Uterus (tissue), 4 donors: ENCODE data around the gene SLC2A8. TPM values are rescaled to one million over a fixed set of nuclear protein-coding genes. Genes with fewer than 3 reads are reported as not detected.

Experiments used
- DNase-seq, 2 donors: peaks; one replicate each; pipeline ENCODE4 v3.0.0-alpha.2; 2019 to 2020
- H3K27ac ChIP-seq, 2 donors: fragments of 200-600 bp; sonication (generic); 1 replicate in 1 of 2; 2 replicates in 1 of 2; pipeline ENCODE4 v1.5.1; 2016 to 2018
- H3K27me3 ChIP-seq, 2 donors: fragments of 200-600 bp; sonication (generic); one replicate each; pipeline ENCODE4 v1.5.1; 2018 to 2019; ENCODE audit warnings: control low read depth in 1 of 2
- H3K36me3 ChIP-seq, 2 donors: fragments of 200-600 bp; sonication (generic); one replicate each; pipeline ENCODE4 v1.5.1; 2019; ENCODE audit warnings: control low read depth in 1 of 2
- H3K4me1 ChIP-seq, 2 donors: fragments of 200-600 bp; sonication (generic); one replicate each; pipeline ENCODE4 v1.5.1; 2018 to 2019; ENCODE audit warnings: control low read depth in 1 of 2
- H3K4me3 ChIP-seq, 2 donors: fragments of 200-600 bp; sonication (generic); 1 replicate in 1 of 2; 2 replicates in 1 of 2; pipeline ENCODE4 v1.5.1; 2018 to 2019; ENCODE audit warnings: mild to moderate bottlenecking in 1 of 2
- H3K9me3 ChIP-seq, 2 donors: fragments of 200-600 bp; sonication (generic); one replicate each; pipeline ENCODE4 v1.5.1; 2019; ENCODE audit warnings: control low read depth in 1 of 2
- POLR2A ChIP-seq, 2 donors: fragments of 450-650 bp; IDR thresholded peaks; one replicate each; pipeline ENCODE4 v1.6.1; 2016; ENCODE audit warnings: antibody characterized with exemption in 2 of 2, mild to moderate bottlenecking in 1 of 2, moderate library complexity in 1 of 2
- intact Hi-C: fragments of 100-400 bp; cut with DNase I; formaldehyde crosslinking; loops from one replicate; pipeline ENCODE4 v1.15.1; 2023; ENCODE audit warnings: low total_unique reads
- small RNA-seq: library from RNA; depleted of rRNA; stranded (forward); fragments of <200 nt; gene quantifications from one replicate; pipeline ENCODE3, GENCODE V24; 2016
- total RNA-seq, 4 donors: library from RNA; depleted of rRNA in 3 of 4; stranded (reverse); fragments of >200 nt in 3 of 4; gene quantifications; one replicate each; pipeline versions ENCODE4 v1.1.0 to v1.2.4, GENCODE V29; 2014 to 2023
- TF ChIP-seq, protein P1 (sequence below), 4 experiments: fragments of 200-600 bp in 2 of 4; fragments of 450-650 bp in 2 of 4; sonication (generic) in 2 of 4; IDR thresholded peaks; one replicate each; pipeline ENCODE4 v1.5.1; 2016 to 2019; ENCODE audit warnings: antibody characterized with exemption in 4 of 4, mild to moderate bottlenecking in 2 of 4, moderate library complexity in 1 of 4
- donor health status: DM: yes; HTN: yes; CAD: no.

SLC2A8 gene
- total RNA-seq, 4 donors from 2014 or later, result 1.8 to 45.1 (median 10.5) TPM

DNA sequence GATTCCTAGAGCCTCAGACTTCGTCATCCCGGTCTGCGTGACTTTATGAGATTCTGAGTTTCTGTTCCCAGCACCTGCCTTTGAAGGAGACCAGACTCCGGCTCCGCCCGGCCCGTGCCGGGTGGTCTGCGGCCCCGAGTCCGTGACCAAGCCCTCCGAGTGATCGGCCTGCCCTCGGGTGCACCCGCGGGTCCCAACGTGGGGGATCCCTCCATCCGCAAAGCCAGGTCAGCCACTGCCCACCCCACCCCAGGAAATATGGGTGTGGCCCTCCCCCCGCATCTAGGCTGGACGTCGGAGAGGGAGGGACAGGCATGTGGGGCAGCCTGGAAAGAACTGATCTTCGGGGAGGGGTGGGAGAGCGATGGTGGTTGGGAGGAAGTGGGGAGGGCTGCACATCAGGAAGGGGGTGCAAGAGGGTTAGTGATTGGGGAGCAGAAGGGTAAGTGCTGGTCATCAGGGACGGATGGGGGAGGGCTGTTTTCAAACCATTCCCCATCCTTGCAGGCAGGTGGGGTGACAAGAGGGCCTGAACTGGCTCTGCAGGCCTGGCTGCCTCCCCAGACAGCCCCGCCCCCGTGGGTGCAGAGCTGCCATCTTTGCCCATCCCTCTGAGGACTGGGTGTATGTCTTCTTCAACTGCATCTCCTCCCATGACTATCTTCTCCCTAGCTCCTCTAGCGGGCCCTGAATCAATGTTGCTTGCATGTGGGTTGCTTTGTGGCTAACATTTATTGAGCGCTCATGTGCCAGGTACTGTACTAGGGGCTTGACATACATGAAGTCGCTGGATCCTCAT, 55.1 kb downstream of the SLC2A8 start:
- peaks cover 5 to 15% of the 10 kb centered on the region in 2 donors for H3K4me1 ChIP-seq
- intact Hi-C loops, result no loop called here
- H3K27ac ChIP-seq, result peak overlapping the region; percentile 88 to 95
- TF ChIP-seq, protein P1, sequence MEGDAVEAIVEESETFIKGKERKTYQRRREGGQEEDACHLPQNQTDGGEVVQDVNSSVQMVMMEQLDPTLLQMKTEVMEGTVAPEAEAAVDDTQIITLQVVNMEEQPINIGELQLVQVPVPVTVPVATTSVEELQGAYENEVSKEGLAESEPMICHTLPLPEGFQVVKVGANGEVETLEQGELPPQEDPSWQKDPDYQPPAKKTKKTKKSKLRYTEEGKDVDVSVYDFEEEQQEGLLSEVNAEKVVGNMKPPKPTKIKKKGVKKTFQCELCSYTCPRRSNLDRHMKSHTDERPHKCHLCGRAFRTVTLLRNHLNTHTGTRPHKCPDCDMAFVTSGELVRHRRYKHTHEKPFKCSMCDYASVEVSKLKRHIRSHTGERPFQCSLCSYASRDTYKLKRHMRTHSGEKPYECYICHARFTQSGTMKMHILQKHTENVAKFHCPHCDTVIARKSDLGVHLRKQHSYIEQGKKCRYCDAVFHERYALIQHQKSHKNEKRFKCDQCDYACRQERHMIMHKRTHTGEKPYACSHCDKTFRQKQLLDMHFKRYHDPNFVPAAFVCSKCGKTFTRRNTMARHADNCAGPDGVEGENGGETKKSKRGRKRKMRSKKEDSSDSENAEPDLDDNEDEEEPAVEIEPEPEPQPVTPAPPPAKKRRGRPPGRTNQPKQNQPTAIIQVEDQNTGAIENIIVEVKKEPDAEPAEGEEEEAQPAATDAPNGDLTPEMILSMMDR (IDR thresholded peaks at IDR 0.05), result peak in 1 of 4 experiments; percentile 2
- no peak for TF ChIP-seq POLR2A (IDR thresholded peaks at IDR 0.05)
- DNase-seq, result peak; percentile 56 to 63
- H3K9me3 ChIP-seq, result no peaks in the 10 kb centered on the region
- H3K36me3 ChIP-seq, result no peaks in the 10 kb centered on the region
- no peaks in the 10 kb centered on the region for H3K27me3 ChIP-seq
- H3K4me3 ChIP-seq, result peak overlapping the region; percentile 75 to 79

DNA sequence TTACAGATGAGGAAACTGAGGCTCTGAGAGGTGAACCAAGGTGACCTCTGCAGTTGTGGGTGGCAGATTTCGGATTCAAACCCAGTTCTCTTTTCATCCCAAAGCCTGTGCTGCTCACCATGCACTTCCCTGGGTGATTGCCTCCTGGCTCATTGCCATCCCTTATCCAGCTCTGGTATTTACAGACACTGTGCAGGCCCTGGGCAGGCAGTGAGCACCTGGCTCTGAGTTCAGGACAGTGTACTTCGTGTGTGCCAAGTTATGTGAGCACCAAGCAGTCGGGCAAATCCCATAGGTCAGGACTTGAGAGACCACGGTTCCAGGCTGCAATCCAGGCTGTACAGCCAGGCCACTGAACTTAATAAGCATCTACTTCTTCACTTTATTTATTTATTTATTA, 55.7 kb downstream of the SLC2A8 start:
- no peak overlapping the region for H3K4me3 ChIP-seq
- peak; percentile 31 to 53 for DNase-seq
- peak overlapping the region in 1 of 2 donors; percentile 95 for H3K27ac ChIP-seq
- H3K9me3 ChIP-seq, result no peaks in the 10 kb centered on the region
- TF ChIP-seq POLR2A (IDR thresholded peaks at IDR 0.05), result no peak
- no peaks in the 10 kb centered on the region for H3K36me3 ChIP-seq
- H3K4me1 ChIP-seq, result peaks cover 5 to 15% of the 10 kb centered on the region in 2 donors
- H3K27me3 ChIP-seq, result no peaks in the 10 kb centered on the region
- intact Hi-C loops, result no loop called here

DNA sequence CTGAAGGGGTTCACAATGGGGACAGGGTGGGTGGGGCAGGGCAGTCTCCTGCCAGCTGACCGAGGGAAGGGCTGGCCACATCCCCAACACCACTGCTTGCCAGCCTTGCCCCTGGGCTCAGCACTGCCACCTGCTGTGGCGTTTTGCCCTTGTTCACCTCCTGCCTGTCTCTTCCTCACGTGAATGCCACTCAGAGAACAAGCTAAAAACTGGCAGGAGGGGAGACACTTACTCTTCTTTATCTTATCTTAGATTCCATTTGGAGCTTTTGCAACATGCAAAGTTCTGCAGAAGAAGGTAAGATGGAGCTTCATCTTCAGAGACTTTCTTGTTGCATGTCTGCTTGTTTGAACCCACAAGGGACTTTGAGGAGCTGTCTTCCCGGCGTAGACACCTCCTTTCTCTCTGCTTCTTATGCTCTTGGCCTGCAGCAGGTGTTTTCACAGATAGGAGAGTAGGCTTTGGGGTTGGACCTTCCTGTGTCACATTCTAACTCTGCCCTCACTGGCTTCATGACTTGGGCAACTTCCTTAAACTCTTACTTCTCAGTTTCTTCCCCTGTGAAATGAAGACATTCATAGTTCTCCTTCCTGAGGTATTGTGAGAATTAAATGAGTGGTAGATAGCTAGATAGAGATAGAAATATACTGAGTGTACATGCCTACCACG, 58.5 kb downstream of the SLC2A8 start:
- no peaks in the 10 kb centered on the region for H3K9me3 ChIP-seq
- no peaks in the 10 kb centered on the region for H3K36me3 ChIP-seq
- no peak overlapping the region for H3K27ac ChIP-seq
- TF ChIP-seq, protein P1 (IDR thresholded peaks at IDR 0.05), result no peak
- TF ChIP-seq POLR2A (IDR thresholded peaks at IDR 0.05), result no peak
- no peak for DNase-seq
- peaks cover 5 to 8% of the 10 kb centered on the region in 2 donors for H3K4me1 ChIP-seq
- H3K27me3 ChIP-seq, result no peaks in the 10 kb centered on the region
- no peak overlapping the region for H3K4me3 ChIP-seq
- intact Hi-C loops, result no loop called here

DNA sequence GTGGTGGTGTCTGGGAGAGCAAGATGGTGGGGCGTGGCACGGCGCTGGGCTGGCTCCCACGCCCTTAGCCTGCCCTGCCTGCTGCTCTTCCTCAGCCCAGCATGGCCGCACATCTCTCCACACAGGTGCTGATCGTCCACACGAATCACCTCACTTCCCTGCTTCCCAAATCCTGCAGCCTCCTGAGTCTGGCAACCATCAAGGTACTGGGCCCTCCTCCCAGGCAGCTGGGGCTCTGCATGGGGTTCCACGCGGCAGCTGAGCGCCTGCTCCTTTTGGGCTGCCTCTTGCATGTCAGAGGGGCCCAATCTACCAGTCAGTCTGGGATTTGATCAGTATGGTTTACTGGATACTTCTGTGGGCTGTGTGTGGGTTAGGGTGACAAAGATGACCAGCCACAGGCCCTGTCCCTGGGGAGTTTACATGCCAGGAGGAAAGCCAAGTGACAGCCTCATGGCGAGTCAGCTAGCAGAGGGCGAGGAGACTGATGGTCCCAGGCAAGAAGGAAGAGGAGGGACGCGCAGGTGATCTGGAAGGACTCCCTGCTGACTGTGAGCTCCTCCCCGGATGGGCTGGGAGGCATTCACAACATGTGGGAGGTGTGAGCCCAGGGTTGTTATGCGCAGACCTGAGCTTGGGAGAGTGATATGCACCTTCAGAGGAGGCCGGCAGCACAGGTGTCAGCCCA, 60.4 kb downstream of the SLC2A8 start:
- peaks cover 3 to 5% of the 10 kb centered on the region in 2 donors for H3K4me1 ChIP-seq
- TF ChIP-seq POLR2A (IDR thresholded peaks at IDR 0.05), result no peak
- TF ChIP-seq, protein P1 (IDR thresholded peaks at IDR 0.05), result no peak

More for the DNA sequence above, 60.4 kb downstream of the SLC2A8 start:
- Histone ChIP-seq H3K36me3 (no peaks in the 10 kb centered on the region), H3K27me3 (no peaks in the 10 kb centered on the region), H3K27ac (no peak overlapping the region), H3K4me3 (no peak overlapping the region), H3K9me3 (no peaks in the 10 kb centered on the region)
- DNase-seq, result no peak
- intact Hi-C loops, result no loop called here

Small RNAs within 50 kb of the gene (small RNA-seq; reads per million reads assigned to genes)
- gene SNORA65, result 143 reads per million, percentile 95 among the genes with 10 or more reads in this experiment

Other genes with a start within 250 kb of the SLC2A8 start
- 10 to 100 TPM in 3 of 4 donors, 1 to 10 TPM in 1; 9.7 to 79.7 (median 72.0) TPM for gene GARNL3, start 132.4 kb upstream of the SLC2A8 start, total RNA-seq
- gene ZNF79, start 27.2 kb downstream of the SLC2A8 start, total RNA-seq, result 10 to 100 TPM in 3 of 4 donors, 1 to 10 TPM in 1; 3.8 to 14.1 (median 13.4) TPM
- gene RPL12, start 54.2 kb downstream of the SLC2A8 start, total RNA-seq, result 1,000 to 10,000 TPM in 3 of 4 donors, 100 to 1,000 TPM in 1; 999 to 4,423 (median 2,373) TPM
- 10 to 100 TPM in 2 of 4 donors, 1 to 10 TPM in 2; 6.5 to 25.9 (median 11.3) TPM for gene LRSAM1, start 54.3 kb downstream of the SLC2A8 start, total RNA-seq
- 100 to 1,000 TPM in 2 of 4 donors, 10 to 100 TPM in 2; 46.6 to 147 (median 99.5) TPM for gene STXBP1, start 215.1 kb downstream of the SLC2A8 start, total RNA-seq